Left lung (tissue), 10 donors: ENCODE results near the gene ARHGEF38. TPM values are rescaled to one million over a fixed set of nuclear protein-coding genes. Genes with fewer than 3 reads are reported as not detected.
A peak's percentile ranks its signal among the peaks of the same experiment; 100 is the strongest.

Experiments used
- ATAC-seq: fragments of 200-7000 bp; cut with Tn5 transposase; one replicate; pipeline ENCODE4 v1.9.1; 2020; ENCODE audit warnings: moderate library complexity
- DNase-seq, 4 donors: peaks; one replicate each; pipeline ENCODE4 v3.0.0-alpha.2; 2013 to 2020
- H3K27ac ChIP-seq, 2 donors: fragments of 200-600 bp; sonication (generic) in 1 of 2; one replicate each; pipeline versions ENCODE4 v1.5.0 to v1.8.0; 2020 to 2021
- H3K27me3 ChIP-seq, 2 donors: fragments of 200-600 bp; sonication (generic) in 1 of 2; one replicate each; pipeline versions ENCODE4 v1.5.0 to v1.8.0; 2020 to 2021
- H3K36me3 ChIP-seq, 2 donors: fragments of 200-600 bp; sonication (generic) in 1 of 2; one replicate each; pipeline versions ENCODE4 v1.5.0 to v1.8.0; 2020 to 2021
- H3K4me1 ChIP-seq, 2 donors: fragments of 200-600 bp; one replicate each; pipeline ENCODE4 v1.8.0; 2021
- H3K4me3 ChIP-seq, 2 donors: fragments of 200-600 bp; sonication (generic) in 1 of 2; one replicate each; pipeline versions ENCODE4 v1.5.0 to v1.8.0; 2020 to 2021; ENCODE audit warnings: mild to moderate bottlenecking in 1 of 2
- H3K9me3 ChIP-seq, 2 donors: fragments of 200-600 bp; sonication (generic) in 1 of 2; one replicate each; pipeline versions ENCODE4 v1.5.0 to v1.8.0; 2020 to 2021
- CTCF ChIP-seq, 2 donors: fragments of 200-600 bp; sonication (generic) in 1 of 2; IDR thresholded peaks; one replicate each; pipeline versions ENCODE4 v1.5.0 to v1.8.0; 2021; ENCODE audit warnings: antibody characterized with exemption in 2 of 2
- intact Hi-C, 2 donors: fragments of 100-400 bp; cut with DNase I; formaldehyde crosslinking; loops; one replicate each; pipeline versions ENCODE4 v1.11.2 to v1.14.2; 2022
- polyA plus RNA-seq, 6 donors: library from polyadenylated mRNA; unstranded; fragments of 120-200 nt; gene quantifications; one replicate each; pipeline ENCODE4 v1.2.1, GENCODE V29; 2013; ENCODE audit not compliant: insufficient read length in 6 of 6
- total RNA-seq, 2 donors: library from RNA; stranded (reverse); fragmentation: NEBNext Ultra II Directional; extraction: Animal tissue kit (Norgen Biotek cat#: 25700); gene quantifications; one replicate each; pipeline ENCODE4 v1.2.1, GENCODE V29; 2021
- donor health status: DM: no; HTN: yes; CAD: no.
- donor health status: DM: no; HTN: no; CAD: no.

ARHGEF38 gene
- total and polyA plus RNA-seq, 8 donors: 5.0 to 12.1 (median 8.4) TPM

- no peak for TF ChIP-seq CTCF (IDR thresholded peaks at IDR 0.05)
- Histone ChIP-seq H3K36me3 (no peaks in the 10 kb centered on the region), H3K27me3 (no peaks in the 10 kb centered on the region), H3K9me3 (no peaks in the 10 kb centered on the region), H3K4me1 (peaks cover 0 to 11% of the 10 kb centered on the region in 2 donors), H3K4me3 (no peak overlapping the region), H3K27ac (no peak overlapping the region)
- ATAC-seq (no peak), DNase-seq (no peak)
- intact Hi-C loops: no loop called here
Measured at GRCh38 chr4:105598052-105598451, 45.6 kb downstream of the ARHGEF38 start.

GRCh38 chr4:105598787-105599186 lies 46.4 kb downstream of the ARHGEF38 start:
- Histone ChIP-seq H3K4me3 (no peak overlapping the region), H3K36me3 (no peaks in the 10 kb centered on the region), H3K27ac (no peak overlapping the region), H3K4me1 (peaks cover 0 to 8% of the 10 kb centered on the region in 2 donors), H3K9me3 (no peaks in the 10 kb centered on the region), H3K27me3 (no peaks in the 10 kb centered on the region)
- TF ChIP-seq CTCF (IDR thresholded peaks at IDR 0.05): no peak
- intact Hi-C loops: no loop called here
- no peak for DNase-seq
- peak; percentile 41 for ATAC-seq

- ATAC-seq (no peak), DNase-seq (no peak)
- Histone ChIP-seq H3K9me3 (no peaks in the 10 kb centered on the region), H3K4me1 (peaks cover 0 to 8% of the 10 kb centered on the region in 2 donors), H3K27ac (no peak overlapping the region), H3K4me3 (no peak overlapping the region), H3K36me3 (no peaks in the 10 kb centered on the region), H3K27me3 (no peaks in the 10 kb centered on the region)
- TF ChIP-seq CTCF (IDR thresholded peaks at IDR 0.05): no peak
- intact Hi-C loops: no loop called here
Measured at GRCh38 chr4:105599482-105599881, 47.1 kb downstream of the ARHGEF38 start.

- intact Hi-C loops: no loop called here
Measured at GRCh38 chr4:105599932-105600655, 47.7 kb downstream of the ARHGEF38 start.

GRCh38 chr4:105600951-105601350 lies 48.5 kb downstream of the ARHGEF38 start:
- intact Hi-C loops: no loop called here
- no peaks in the 10 kb centered on the region for H3K36me3 ChIP-seq
- no peak overlapping the region for H3K27ac ChIP-seq
- H3K27me3 ChIP-seq: no peaks in the 10 kb centered on the region
- DNase-seq (no peak), ATAC-seq (no peak)
- H3K4me1 ChIP-seq: peaks cover 0 to 8% of the 10 kb centered on the region in 2 donors
- H3K9me3 ChIP-seq: no peaks in the 10 kb centered on the region
- no peak overlapping the region for H3K4me3 ChIP-seq
- no peak for TF ChIP-seq CTCF (IDR thresholded peaks at IDR 0.05)

More at GRCh38 chr4:105599932-105600655, 47.7 kb downstream of the ARHGEF38 start:
- ATAC-seq (no peak), DNase-seq (no peak)
- no peaks in the 10 kb centered on the region for H3K36me3 ChIP-seq
- H3K27me3 ChIP-seq: no peaks in the 10 kb centered on the region
- no peak overlapping the region for H3K27ac ChIP-seq
- TF ChIP-seq CTCF (IDR thresholded peaks at IDR 0.05): no peak
- H3K4me3 ChIP-seq: no peak overlapping the region
- peaks cover 0 to 8% of the 10 kb centered on the region in 2 donors for H3K4me1 ChIP-seq
- no peaks in the 10 kb centered on the region for H3K9me3 ChIP-seq
